ENCODE results near the gene ATG3.

Gene ATG3

GRCh38 chr3:112561734-112562529 is at the start of gene ATG3, which contains the start of gene SLC35A5:
Gene ATG3 (minus strand): TSS chr3:112561962. CDS start chr3:112561528, 434 bp downstream.
Gene SLC35A5 (plus strand): TSS chr3:112562045. CDS start chr3:112563404, 1,359 bp downstream.
- H3K4me3 ChIP-seq (ENCODE audit: insufficient read length, low read depth), result peak within 1 kb of the TSS; percentile 78
- peaks cover 14% of the 10 kb centered on the region for H3K36me3 ChIP-seq (ENCODE audit: insufficient read depth, insufficient read length, low read length)
- H3K4me1 ChIP-seq (ENCODE audit: insufficient read depth, insufficient read length), result no peaks in the 10 kb centered on the region
- H3K9me3 ChIP-seq (ENCODE audit: insufficient read depth, low read length), result peaks cover 14% of the 10 kb centered on the region; the same call in 1 of the 2 replicates
- TF ChIP-seq SUZ12 (IDR thresholded peaks at IDR 0.05; ENCODE audit: extremely low read depth, insufficient read depth, insufficient read length) (no peak), YY1 (IDR thresholded peaks at IDR 0.05; ENCODE audit: insufficient read depth, insufficient read length) (no peak), ZNF274 (IDR thresholded peaks at IDR 0.05; ENCODE audit: low read depth, low read length) (no peak)
- DNase-seq (ENCODE audit: low read depth, low spot score), result peak; percentile 96
- H3K9ac ChIP-seq (ENCODE audit: insufficient read length, low read depth), result peak within 1 kb of the TSS; percentile 89
- no peaks in the 10 kb centered on the region for H3K27me3 ChIP-seq (ENCODE audit: insufficient read depth, insufficient read length)

- H3K9ac ChIP-seq (ENCODE audit: insufficient read length, low read depth), result no peak overlapping the region
- no peak overlapping the region for H3K4me3 ChIP-seq (ENCODE audit: insufficient read length, low read depth)
- peaks cover 2% of the 10 kb centered on the region for H3K4me1 ChIP-seq (ENCODE audit: insufficient read depth, insufficient read length)
- no peaks in the 10 kb centered on the region for H3K9me3 ChIP-seq (ENCODE audit: insufficient read depth, low read length)
- H3K27me3 ChIP-seq (ENCODE audit: insufficient read depth, insufficient read length), result no peaks in the 10 kb centered on the region
- H3K36me3 ChIP-seq (ENCODE audit: insufficient read depth, insufficient read length, low read length), result no peaks in the 10 kb centered on the region
- no peak for DNase-seq (ENCODE audit: low read depth, low spot score)
- TF ChIP-seq ZNF274 (IDR thresholded peaks at IDR 0.05; ENCODE audit: low read depth, low read length) (no peak), YY1 (IDR thresholded peaks at IDR 0.05; ENCODE audit: insufficient read depth, insufficient read length) (no peak), SUZ12 (IDR thresholded peaks at IDR 0.05; ENCODE audit: extremely low read depth, insufficient read depth, insufficient read length) (no peak)
These were observed 48.4 kb upstream of the ATG3 start for GRCh38 chr3:112610121-112610520.

- TF ChIP-seq ZNF274 (IDR thresholded peaks at IDR 0.05; ENCODE audit: low read depth, low read length) (no peak), YY1 (IDR thresholded peaks at IDR 0.05; ENCODE audit: insufficient read depth, insufficient read length) (no peak)
- H3K9me3 ChIP-seq (ENCODE audit: insufficient read depth, low read length), result no peaks in the 10 kb centered on the region
- no peak overlapping the region for H3K4me3 ChIP-seq (ENCODE audit: insufficient read length, low read depth)
- no peak for DNase-seq (ENCODE audit: low read depth, low spot score)
- no peaks in the 10 kb centered on the region for H3K36me3 ChIP-seq (ENCODE audit: insufficient read depth, insufficient read length, low read length)
- no peaks in the 10 kb centered on the region for H3K27me3 ChIP-seq (ENCODE audit: insufficient read depth, insufficient read length)
- H3K4me1 ChIP-seq (ENCODE audit: insufficient read depth, insufficient read length), result peaks cover 2% of the 10 kb centered on the region
- H3K9ac ChIP-seq (ENCODE audit: insufficient read length, low read depth), result no peak overlapping the region
These were observed 46.1 kb upstream of the ATG3 start for GRCh38 chr3:112607863-112608262.

GRCh38 chr3:112606098-112606497 is 44.3 kb upstream of the ATG3 start:
- Histone ChIP-seq H3K4me3 (ENCODE audit: insufficient read length, low read depth) (no peak overlapping the region), H3K27me3 (ENCODE audit: insufficient read depth, insufficient read length) (no peaks in the 10 kb centered on the region), H3K9me3 (ENCODE audit: insufficient read depth, low read length) (no peaks in the 10 kb centered on the region), H3K36me3 (ENCODE audit: insufficient read depth, insufficient read length, low read length) (no peaks in the 10 kb centered on the region), H3K4me1 (ENCODE audit: insufficient read depth, insufficient read length) (no peaks in the 10 kb centered on the region), H3K9ac (ENCODE audit: insufficient read length, low read depth) (no peak overlapping the region)
- TF ChIP-seq YY1 (IDR thresholded peaks at IDR 0.05; ENCODE audit: insufficient read depth, insufficient read length) (no peak), SUZ12 (IDR thresholded peaks at IDR 0.05; ENCODE audit: extremely low read depth, insufficient read depth, insufficient read length) (no peak), ZNF274 (IDR thresholded peaks at IDR 0.05; ENCODE audit: low read depth, low read length) (no peak)
- no peak for DNase-seq (ENCODE audit: low read depth, low spot score)

GRCh38 chr3:112605285-112605684 is 43.5 kb upstream of the ATG3 start:
- no peaks in the 10 kb centered on the region for H3K36me3 ChIP-seq (ENCODE audit: insufficient read depth, insufficient read length, low read length)
- TF ChIP-seq YY1 (IDR thresholded peaks at IDR 0.05; ENCODE audit: insufficient read depth, insufficient read length) (no peak), SUZ12 (IDR thresholded peaks at IDR 0.05; ENCODE audit: extremely low read depth, insufficient read depth, insufficient read length) (no peak), ZNF274 (IDR thresholded peaks at IDR 0.05; ENCODE audit: low read depth, low read length) (no peak)
- no peaks in the 10 kb centered on the region for H3K9me3 ChIP-seq (ENCODE audit: insufficient read depth, low read length)
- no peak for DNase-seq (ENCODE audit: low read depth, low spot score)
- no peak overlapping the region for H3K4me3 ChIP-seq (ENCODE audit: insufficient read length, low read depth)
- no peaks in the 10 kb centered on the region for H3K27me3 ChIP-seq (ENCODE audit: insufficient read depth, insufficient read length)
- H3K4me1 ChIP-seq (ENCODE audit: insufficient read depth, insufficient read length), result no peaks in the 10 kb centered on the region
- H3K9ac ChIP-seq (ENCODE audit: insufficient read length, low read depth), result no peak overlapping the region

- Histone ChIP-seq H3K9ac (ENCODE audit: insufficient read length, low read depth) (no peak overlapping the region), H3K9me3 (ENCODE audit: insufficient read depth, low read length) (no peaks in the 10 kb centered on the region), H3K4me1 (ENCODE audit: insufficient read depth, insufficient read length) (no peaks in the 10 kb centered on the region), H3K27me3 (ENCODE audit: insufficient read depth, insufficient read length) (no peaks in the 10 kb centered on the region), H3K4me3 (ENCODE audit: insufficient read length, low read depth) (no peak overlapping the region), H3K36me3 (ENCODE audit: insufficient read depth, insufficient read length, low read length) (no peaks in the 10 kb centered on the region)
- TF ChIP-seq ZNF274 (IDR thresholded peaks at IDR 0.05; ENCODE audit: low read depth, low read length) (no peak), SUZ12 (IDR thresholded peaks at IDR 0.05; ENCODE audit: extremely low read depth, insufficient read depth, insufficient read length) (no peak), YY1 (IDR thresholded peaks at IDR 0.05; ENCODE audit: insufficient read depth, insufficient read length) (no peak)
- no peak for DNase-seq (ENCODE audit: low read depth, low spot score)
These were observed 42.8 kb upstream of the ATG3 start for GRCh38 chr3:112604536-112604935.

GRCh38 chr3:112602217-112602838 is 40.6 kb upstream of the ATG3 start:
- Histone ChIP-seq H3K4me3 (ENCODE audit: insufficient read length, low read depth) (no peak overlapping the region), H3K36me3 (ENCODE audit: insufficient read depth, insufficient read length, low read length) (no peaks in the 10 kb centered on the region), H3K9ac (ENCODE audit: insufficient read length, low read depth) (no peak overlapping the region), H3K4me1 (ENCODE audit: insufficient read depth, insufficient read length) (no peaks in the 10 kb centered on the region), H3K27me3 (ENCODE audit: insufficient read depth, insufficient read length) (no peaks in the 10 kb centered on the region), H3K9me3 (ENCODE audit: insufficient read depth, low read length) (no peaks in the 10 kb centered on the region)
- DNase-seq (ENCODE audit: low read depth, low spot score), result no peak
- no peak for TF ChIP-seq SUZ12 (IDR thresholded peaks at IDR 0.05; ENCODE audit: extremely low read depth, insufficient read depth, insufficient read length)
- TF ChIP-seq YY1 (IDR thresholded peaks at IDR 0.05; ENCODE audit: insufficient read depth, insufficient read length), result no peak
- no peak for TF ChIP-seq ZNF274 (IDR thresholded peaks at IDR 0.05; ENCODE audit: low read depth, low read length)
